Astrocyte (in vitro differentiated cells and primary cell): ENCODE measurements around the gene ASPHD1.

ENCODE experiments used
- CTCF ChIP-seq: IDR thresholded peaks from 2 replicates; pipeline ENCODE4 v1.5.1; 2011; ENCODE audit warnings: low read depth, mild to moderate bottlenecking, inconsistent platforms, low read length, moderate library complexity; ENCODE audit not compliant: insufficient read depth
- EZH2 ChIP-seq: IDR thresholded peaks from 2 replicates; pipeline ENCODE4 v1.6.1; 2012; ENCODE audit warnings: mild to moderate bottlenecking, low read length, inconsistent platforms; ENCODE audit not compliant: insufficient read depth

DNA sequence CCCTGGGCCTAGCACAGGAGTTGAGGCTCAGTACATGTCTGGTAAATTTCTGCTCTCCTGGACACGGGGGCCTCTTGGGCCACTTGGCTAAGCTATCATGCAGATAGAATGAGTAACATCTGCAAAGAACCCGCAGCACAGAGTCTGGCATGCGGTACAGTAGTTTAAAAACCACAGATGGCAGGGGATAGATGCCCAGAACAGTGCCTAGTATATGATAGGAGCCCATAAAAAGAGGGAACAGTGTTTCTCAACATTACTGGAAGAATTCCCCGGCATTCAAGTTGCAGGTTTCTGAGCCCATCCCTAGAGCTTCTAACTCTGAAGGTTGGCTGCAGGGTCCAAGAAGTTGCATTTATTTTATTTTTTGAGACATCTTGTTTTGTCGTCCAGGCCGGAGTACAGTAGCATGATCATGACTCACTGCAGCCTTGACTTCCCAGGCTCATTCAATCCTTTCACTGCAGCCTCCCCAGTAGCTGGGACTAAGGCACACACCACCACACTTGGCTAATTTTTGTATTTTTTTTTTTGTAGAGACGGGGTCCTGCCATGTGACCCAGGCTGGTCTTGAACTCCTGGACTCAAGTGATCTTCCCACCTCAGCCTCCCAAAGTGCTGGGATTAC lies 43.0 kb upstream of the ASPHD1 start:
- TF ChIP-seq CTCF (no peak), EZH2 (no peak)
